ENCODE results near the gene HAGHL. TPM values are rescaled to one million over a fixed set of nuclear protein-coding genes. Genes with fewer than 3 reads are reported as not detected.

HAGHL gene
- total and polyA plus RNA-seq, 2 of the 8 experiments (the other 6 are each of a cell fraction or from before 2014, with no cell fraction given): 26.6 to 26.9 TPM

DNA sequence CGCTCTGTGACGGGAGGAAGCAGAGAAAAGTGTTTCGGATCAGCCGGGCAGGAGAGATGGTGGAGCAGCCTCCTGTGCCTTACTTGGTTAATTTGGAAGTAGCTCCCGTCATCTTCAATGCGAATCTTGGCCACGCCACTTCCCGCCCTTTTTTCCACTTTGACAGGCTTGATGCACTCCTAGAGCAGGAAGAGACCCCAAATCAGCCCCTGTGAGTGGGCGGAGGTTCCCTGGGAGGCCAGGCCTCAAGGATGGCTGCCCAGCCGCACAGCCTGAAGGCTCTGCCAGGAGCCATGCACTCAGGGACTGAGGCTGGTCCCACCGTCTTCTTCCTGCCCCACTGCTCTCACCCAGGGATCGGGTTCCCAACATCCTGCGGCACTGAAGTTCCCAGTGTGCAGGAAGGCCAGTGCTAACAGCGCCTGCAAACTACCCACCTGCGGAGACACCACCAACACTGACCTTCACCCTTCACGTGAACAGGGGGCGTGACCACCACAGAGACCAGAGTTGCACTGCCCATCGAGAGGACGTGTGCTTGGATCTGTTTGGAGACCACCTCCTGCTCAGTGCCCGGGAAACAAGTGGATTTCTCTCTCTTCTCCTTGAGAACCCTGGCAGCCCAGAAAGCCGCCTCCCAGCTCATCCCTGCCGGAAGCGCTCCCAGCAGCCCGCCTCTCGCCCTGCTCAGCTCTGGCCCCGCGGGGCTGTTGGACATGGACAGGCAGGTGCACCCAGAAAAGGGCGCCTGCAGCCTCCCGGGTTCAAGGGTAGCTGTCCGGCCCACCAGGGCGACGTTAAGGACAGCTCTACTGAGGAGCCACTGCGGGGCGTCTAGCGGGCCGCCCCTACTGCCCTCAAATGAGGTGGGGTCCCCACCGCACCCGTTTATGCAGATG, 12.9 kb downstream of the HAGHL start (continued):
- TF ChIP-seq, protein P1, sequence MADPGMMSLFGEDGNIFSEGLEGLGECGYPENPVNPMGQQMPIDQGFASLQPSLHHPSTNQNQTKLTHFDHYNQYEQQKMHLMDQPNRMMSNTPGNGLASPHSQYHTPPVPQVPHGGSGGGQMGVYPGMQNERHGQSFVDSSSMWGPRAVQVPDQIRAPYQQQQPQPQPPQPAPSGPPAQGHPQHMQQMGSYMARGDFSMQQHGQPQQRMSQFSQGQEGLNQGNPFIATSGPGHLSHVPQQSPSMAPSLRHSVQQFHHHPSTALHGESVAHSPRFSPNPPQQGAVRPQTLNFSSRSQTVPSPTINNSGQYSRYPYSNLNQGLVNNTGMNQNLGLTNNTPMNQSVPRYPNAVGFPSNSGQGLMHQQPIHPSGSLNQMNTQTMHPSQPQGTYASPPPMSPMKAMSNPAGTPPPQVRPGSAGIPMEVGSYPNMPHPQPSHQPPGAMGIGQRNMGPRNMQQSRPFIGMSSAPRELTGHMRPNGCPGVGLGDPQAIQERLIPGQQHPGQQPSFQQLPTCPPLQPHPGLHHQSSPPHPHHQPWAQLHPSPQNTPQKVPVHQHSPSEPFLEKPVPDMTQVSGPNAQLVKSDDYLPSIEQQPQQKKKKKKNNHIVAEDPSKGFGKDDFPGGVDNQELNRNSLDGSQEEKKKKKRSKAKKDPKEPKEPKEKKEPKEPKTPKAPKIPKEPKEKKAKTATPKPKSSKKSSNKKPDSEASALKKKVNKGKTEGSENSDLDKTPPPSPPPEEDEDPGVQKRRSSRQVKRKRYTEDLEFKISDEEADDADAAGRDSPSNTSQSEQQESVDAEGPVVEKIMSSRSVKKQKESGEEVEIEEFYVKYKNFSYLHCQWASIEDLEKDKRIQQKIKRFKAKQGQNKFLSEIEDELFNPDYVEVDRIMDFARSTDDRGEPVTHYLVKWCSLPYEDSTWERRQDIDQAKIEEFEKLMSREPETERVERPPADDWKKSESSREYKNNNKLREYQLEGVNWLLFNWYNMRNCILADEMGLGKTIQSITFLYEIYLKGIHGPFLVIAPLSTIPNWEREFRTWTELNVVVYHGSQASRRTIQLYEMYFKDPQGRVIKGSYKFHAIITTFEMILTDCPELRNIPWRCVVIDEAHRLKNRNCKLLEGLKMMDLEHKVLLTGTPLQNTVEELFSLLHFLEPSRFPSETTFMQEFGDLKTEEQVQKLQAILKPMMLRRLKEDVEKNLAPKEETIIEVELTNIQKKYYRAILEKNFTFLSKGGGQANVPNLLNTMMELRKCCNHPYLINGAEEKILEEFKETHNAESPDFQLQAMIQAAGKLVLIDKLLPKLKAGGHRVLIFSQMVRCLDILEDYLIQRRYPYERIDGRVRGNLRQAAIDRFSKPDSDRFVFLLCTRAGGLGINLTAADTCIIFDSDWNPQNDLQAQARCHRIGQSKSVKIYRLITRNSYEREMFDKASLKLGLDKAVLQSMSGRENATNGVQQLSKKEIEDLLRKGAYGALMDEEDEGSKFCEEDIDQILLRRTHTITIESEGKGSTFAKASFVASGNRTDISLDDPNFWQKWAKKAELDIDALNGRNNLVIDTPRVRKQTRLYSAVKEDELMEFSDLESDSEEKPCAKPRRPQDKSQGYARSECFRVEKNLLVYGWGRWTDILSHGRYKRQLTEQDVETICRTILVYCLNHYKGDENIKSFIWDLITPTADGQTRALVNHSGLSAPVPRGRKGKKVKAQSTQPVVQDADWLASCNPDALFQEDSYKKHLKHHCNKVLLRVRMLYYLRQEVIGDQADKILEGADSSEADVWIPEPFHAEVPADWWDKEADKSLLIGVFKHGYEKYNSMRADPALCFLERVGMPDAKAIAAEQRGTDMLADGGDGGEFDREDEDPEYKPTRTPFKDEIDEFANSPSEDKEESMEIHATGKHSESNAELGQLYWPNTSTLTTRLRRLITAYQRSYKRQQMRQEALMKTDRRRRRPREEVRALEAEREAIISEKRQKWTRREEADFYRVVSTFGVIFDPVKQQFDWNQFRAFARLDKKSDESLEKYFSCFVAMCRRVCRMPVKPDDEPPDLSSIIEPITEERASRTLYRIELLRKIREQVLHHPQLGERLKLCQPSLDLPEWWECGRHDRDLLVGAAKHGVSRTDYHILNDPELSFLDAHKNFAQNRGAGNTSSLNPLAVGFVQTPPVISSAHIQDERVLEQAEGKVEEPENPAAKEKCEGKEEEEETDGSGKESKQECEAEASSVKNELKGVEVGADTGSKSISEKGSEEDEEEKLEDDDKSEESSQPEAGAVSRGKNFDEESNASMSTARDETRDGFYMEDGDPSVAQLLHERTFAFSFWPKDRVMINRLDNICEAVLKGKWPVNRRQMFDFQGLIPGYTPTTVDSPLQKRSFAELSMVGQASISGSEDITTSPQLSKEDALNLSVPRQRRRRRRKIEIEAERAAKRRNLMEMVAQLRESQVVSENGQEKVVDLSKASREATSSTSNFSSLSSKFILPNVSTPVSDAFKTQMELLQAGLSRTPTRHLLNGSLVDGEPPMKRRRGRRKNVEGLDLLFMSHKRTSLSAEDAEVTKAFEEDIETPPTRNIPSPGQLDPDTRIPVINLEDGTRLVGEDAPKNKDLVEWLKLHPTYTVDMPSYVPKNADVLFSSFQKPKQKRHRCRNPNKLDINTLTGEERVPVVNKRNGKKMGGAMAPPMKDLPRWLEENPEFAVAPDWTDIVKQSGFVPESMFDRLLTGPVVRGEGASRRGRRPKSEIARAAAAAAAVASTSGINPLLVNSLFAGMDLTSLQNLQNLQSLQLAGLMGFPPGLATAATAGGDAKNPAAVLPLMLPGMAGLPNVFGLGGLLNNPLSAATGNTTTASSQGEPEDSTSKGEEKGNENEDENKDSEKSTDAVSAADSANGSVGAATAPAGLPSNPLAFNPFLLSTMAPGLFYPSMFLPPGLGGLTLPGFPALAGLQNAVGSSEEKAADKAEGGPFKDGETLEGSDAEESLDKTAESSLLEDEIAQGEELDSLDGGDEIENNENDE (IDR thresholded peaks at IDR 0.05; ENCODE audit: insufficient replicate concordance, low read length): no peak
- no peak for TF ChIP-seq TEAD4 (IDR thresholded peaks at IDR 0.05; ENCODE audit: low read depth, low read length)
- TF ChIP-seq SP4 (IDR thresholded peaks at IDR 0.05; ENCODE audit: low read length): no peak
- no peak for TF ChIP-seq EGR1 (IDR thresholded peaks at IDR 0.05; ENCODE audit: borderline replicate concordance, low read depth, low read length)
- TF ChIP-seq NANOG (IDR thresholded peaks at IDR 0.05; ENCODE audit: insufficient read depth, low read depth, low read length, poor library complexity, severe bottlenecking): no peak
- no peak for TF ChIP-seq KDM5A (IDR thresholded peaks at IDR 0.05; ENCODE audit: low read length)
- TF ChIP-seq CHD1 (IDR thresholded peaks at IDR 0.05; ENCODE audit: low read depth, low read length): no peak
- TF ChIP-seq RBBP5 (IDR thresholded peaks at IDR 0.05; ENCODE audit: borderline replicate concordance, low read depth, low read length): no peak

Data from H1 (cell line).